Large intestine (tissue), 12 donors: ENCODE measurements around the gene HYAL3. TPM values are rescaled to one million over a fixed set of nuclear protein-coding genes. Genes with fewer than 3 reads are reported as not detected.

Source experiments
- DNase-seq, 2 donors: peaks; one replicate each; pipeline versions ENCODE4 v3.0.0 to v3.0.0-alpha.2; 2013
- H3K27ac ChIP-seq: one replicate; pipeline ENCODE4 v1.5.1; 2013; ENCODE audit warnings: low read length
- H3K27me3 ChIP-seq: 2 replicates; pipeline ENCODE4 v1.6.1; 2013; ENCODE audit warnings: low read length; ENCODE audit not compliant: control insufficient read depth, insufficient read depth
- H3K36me3 ChIP-seq: 2 replicates; pipeline ENCODE4 v1.6.1; 2013; ENCODE audit warnings: low read length; ENCODE audit not compliant: control insufficient read depth, insufficient read depth
- H3K4me1 ChIP-seq: one replicate; pipeline ENCODE4 v1.6.1; 2013; ENCODE audit warnings: low read length; ENCODE audit not compliant: control insufficient read depth, insufficient read depth
- H3K4me3 ChIP-seq: one replicate; pipeline ENCODE4 v1.5.1; 2013; ENCODE audit warnings: low read length
- H3K9me3 ChIP-seq: one replicate; pipeline ENCODE4 v1.6.1; 2013; ENCODE audit warnings: mild to moderate bottlenecking, low read depth, low read length, moderate library complexity; ENCODE audit not compliant: control insufficient read depth
- WGBS: methylation state at CpG from one replicate; pipeline ENCODE4 v1.1.5; 2013; ENCODE audit warnings: low lambda C conversion rate; ENCODE audit not compliant: insufficient coverage; 5-methylcytosine and 5-hydroxymethylcytosine counted together
- long read RNA-seq, 11 donors: transcript quantifications; one replicate each; lab custom pipeline, GENCODE V29; 2026
- polyA plus RNA-seq: library from polyadenylated mRNA; unstranded; fragments of 120-200 nt; gene quantifications from one replicate; pipeline ENCODE4 v1.2.1, GENCODE V29; 2013

The HYAL3 gene, protein sequence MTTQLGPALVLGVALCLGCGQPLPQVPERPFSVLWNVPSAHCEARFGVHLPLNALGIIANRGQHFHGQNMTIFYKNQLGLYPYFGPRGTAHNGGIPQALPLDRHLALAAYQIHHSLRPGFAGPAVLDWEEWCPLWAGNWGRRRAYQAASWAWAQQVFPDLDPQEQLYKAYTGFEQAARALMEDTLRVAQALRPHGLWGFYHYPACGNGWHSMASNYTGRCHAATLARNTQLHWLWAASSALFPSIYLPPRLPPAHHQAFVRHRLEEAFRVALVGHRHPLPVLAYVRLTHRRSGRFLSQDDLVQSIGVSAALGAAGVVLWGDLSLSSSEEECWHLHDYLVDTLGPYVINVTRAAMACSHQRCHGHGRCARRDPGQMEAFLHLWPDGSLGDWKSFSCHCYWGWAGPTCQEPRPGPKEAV
- 2.7 TPM for polyA plus RNA-seq
- long read RNA-seq, donor 1: 0 reads
- long read RNA-seq, donor 2, partial matches to known transcripts: 0 of 3 reads
- long read RNA-seq, donor 2, other reads (novel, unspliced or antisense): 0 of 3 reads
- long read RNA-seq, donor 3: 0 reads
- long read RNA-seq, donor 4: 0 reads
- long read RNA-seq, donor 5: 0 reads
- long read RNA-seq, donor 6, partial matches to known transcripts: 0 of 1 reads
- long read RNA-seq, donor 6, other reads (novel, unspliced or antisense): 0 of 1 reads
- long read RNA-seq, donor 7, partial matches to known transcripts: 0 of 1 reads
- long read RNA-seq, donor 7, other reads (novel, unspliced or antisense): 0 of 1 reads
- long read RNA-seq, donor 8: 0 reads
- long read RNA-seq, donor 9: 0 reads
- long read RNA-seq, donor 10, partial matches to known transcripts: 0 of 1 reads
- long read RNA-seq, donor 10, other reads (novel, unspliced or antisense): 0 of 1 reads
- long read RNA-seq, donor 11, partial matches to known transcripts: 0 of 1 reads
- long read RNA-seq, donor 11, other reads (novel, unspliced or antisense): 0 of 1 reads

DNA sequence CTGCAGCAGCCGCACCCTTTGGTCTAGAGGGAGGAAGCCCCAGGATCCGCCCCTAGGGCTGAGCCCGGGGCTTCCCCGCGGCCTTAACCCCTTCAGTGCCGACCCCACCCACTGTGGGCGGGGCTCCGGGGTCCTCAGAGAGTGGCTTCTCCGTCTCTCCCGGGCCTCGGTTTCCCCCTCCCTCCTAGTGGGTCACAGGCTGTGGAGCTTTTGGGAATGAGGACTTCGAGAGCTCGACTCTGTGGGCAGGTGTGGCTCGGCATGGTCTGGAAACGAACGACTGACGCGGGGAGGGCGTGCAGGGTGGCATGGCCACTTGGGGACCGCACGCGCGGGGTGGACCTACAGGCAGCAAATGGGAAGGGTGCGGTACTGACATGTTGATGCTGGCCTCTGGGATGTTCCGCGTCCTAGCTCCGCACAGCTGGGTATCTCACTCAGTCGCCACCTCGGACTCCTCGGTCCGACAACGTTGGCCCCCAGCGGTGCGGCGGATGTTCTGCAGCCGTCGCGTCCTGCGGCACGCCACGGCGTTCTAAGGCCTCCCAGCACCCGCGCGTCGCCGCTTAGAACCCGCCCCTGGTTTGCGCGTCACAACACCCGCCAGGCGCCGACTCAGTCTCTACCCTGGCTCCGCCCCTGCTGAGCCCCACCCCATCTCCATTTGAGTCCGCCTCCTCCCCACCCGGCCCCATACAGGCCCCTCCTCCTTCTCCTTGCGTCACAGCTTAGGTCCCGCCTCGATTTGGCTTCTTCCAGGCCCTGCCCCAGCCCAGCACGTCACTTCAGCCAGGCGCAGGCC is at the start of gene HYAL3, which contains the start of gene NAA80:
Gene HYAL3, minus strand, starts transcription at position 570 of the 802 bp plus-strand sequence. CDS start 3,803 bp downstream, outside the sequence.
Gene NAA80, minus strand, starts transcription at position 570 of the 802 bp plus-strand sequence. CDS start 1,942 bp downstream, outside the sequence.
- peak; percentile 99 to 100 for DNase-seq
- Histone ChIP-seq H3K4me3 (peak within 1 kb of the TSS; percentile 69), H3K9me3 (no peaks in the 10 kb centered on the region), H3K27me3 (no peaks in the 10 kb centered on the region), H3K36me3 (no peaks in the 10 kb centered on the region), H3K4me1 (peaks cover 39% of the 10 kb centered on the region), H3K27ac (peak within 1 kb of the TSS; percentile 81)
- WGBS: no CpG with 5 or more reads among the region's 61 CpGs

DNA sequence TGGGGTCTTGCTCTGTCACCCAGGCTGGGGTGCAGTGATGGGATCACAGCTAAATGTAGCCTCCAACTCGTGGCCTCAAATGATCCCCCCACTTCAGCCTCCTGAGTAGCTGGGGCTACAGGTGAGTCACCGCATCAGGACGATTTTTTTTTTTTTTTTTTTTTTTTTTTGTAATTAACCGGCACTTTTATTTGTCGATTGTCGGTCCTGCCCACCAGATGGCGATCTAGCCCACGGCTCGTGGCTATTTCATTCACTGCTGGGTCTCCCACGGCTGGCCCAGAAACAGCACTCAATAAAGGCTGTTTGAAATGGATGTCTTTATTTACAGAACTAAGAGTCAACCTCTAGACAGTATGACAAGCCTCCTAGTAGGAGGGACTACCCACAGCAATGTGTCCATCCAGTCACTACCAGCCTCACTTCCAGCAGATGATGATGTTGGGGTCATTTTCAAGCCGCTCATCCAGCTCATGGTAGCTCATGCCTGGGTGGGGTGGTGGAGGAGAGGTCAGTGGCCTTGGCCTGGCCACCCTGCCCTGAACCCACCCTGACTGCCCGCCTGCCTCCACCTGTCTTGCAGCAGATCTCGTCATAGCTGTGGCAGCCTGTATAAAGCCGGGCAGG is 48.1 kb upstream of the HYAL3 start:
- H3K9me3 ChIP-seq: no peaks in the 10 kb centered on the region
- WGBS: no CpG with 5 or more reads among the region's 14 CpGs
- no peak overlapping the region for H3K27ac ChIP-seq
- peaks cover 26% of the 10 kb centered on the region for H3K36me3 ChIP-seq
- peak; percentile 59 to 64 for DNase-seq
- H3K4me1 ChIP-seq: peaks cover 33% of the 10 kb centered on the region
- H3K4me3 ChIP-seq: no peak overlapping the region
- no peaks in the 10 kb centered on the region for H3K27me3 ChIP-seq

DNA sequence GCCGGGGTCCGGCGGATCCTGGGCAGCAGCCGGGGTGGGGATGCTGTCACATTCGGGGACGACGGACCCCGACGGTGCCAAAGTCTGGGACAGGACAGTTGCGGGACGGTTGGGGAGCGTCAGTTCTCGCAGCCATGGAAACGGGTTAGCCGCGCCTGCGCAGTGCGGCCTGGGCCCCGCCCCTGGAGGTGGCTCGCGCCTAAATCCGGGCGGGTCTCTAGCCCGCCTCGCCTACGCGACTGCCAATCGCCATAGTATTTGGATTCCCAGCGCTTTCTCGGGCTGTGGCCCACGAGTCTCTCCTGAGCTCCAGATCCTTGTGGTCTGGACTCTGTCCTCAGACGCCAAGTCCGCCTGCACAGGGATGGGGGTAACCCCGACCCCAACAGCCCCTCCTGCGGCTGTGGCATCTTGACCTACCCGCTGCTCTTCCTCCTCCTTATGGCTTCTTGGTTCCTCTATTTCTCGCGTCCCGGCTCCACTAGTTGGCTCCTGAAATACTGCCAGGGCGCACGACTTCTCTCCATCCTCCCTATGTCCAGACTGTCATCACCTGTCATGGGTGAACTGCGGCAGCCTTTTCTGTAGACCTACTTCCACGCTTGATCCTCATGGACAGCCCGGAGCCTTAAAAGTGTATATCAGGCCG is 46.5 kb upstream of the HYAL3 start, which contains the start of gene ZMYND10:
Gene ZMYND10, minus strand, starts transcription at position 147 of the 649 bp plus-strand sequence. CDS start 153 bp downstream, outside the sequence.
- peaks cover 26% of the 10 kb centered on the region for H3K4me1 ChIP-seq
- H3K27ac ChIP-seq: no peak within 1 kb of the TSS

DNA sequence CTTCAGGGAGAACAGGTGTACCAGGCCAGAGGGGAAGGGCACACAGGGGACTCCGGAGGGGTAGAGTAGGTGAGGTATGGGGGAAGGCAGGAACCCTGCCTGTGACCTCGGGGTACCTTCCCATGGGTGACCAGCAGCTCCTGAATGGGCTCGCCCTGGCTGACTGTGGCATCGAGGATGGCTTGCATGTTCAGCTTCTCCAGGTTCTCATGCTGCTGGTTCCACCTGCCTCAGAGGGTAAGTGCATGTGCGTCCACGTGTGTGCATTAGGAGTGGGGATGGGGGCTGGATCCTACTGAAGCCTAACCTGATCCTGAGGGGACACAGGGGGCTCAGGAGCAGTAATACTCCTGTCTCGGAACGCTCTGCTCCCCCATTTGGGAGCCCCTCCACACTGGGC is 45.8 kb upstream of the HYAL3 start:
- Histone ChIP-seq H3K27ac (no peak overlapping the region), H3K4me3 (peak overlapping the region; percentile 27), H3K4me1 (peaks cover 22% of the 10 kb centered on the region), H3K36me3 (peaks cover 20% of the 10 kb centered on the region), H3K9me3 (peaks cover 3% of the 10 kb centered on the region), H3K27me3 (peaks cover 16% of the 10 kb centered on the region)
- no CpG with 5 or more reads among the region's 8 CpGs for WGBS
- DNase-seq: no peak

More for the DNA sequence above, 46.5 kb upstream of the HYAL3 start, which contains the start of gene ZMYND10:
- peaks cover 10% of the 10 kb centered on the region for H3K27me3 ChIP-seq
- no peaks in the 10 kb centered on the region for H3K9me3 ChIP-seq
- peaks cover 20% of the 10 kb centered on the region for H3K36me3 ChIP-seq
- peak in 1 of 2 donors; percentile 42 for DNase-seq
- no CpG with 5 or more reads among the region's 45 CpGs for WGBS
- H3K4me3 ChIP-seq: peak within 1 kb of the TSS; percentile 27

- DNase-seq: no peak
- WGBS: no CpG with 5 or more reads among the region's 13 CpGs
These were observed 43.8 kb upstream of the HYAL3 start for GRCh38 chr3:50342813-50343633.

DNA sequence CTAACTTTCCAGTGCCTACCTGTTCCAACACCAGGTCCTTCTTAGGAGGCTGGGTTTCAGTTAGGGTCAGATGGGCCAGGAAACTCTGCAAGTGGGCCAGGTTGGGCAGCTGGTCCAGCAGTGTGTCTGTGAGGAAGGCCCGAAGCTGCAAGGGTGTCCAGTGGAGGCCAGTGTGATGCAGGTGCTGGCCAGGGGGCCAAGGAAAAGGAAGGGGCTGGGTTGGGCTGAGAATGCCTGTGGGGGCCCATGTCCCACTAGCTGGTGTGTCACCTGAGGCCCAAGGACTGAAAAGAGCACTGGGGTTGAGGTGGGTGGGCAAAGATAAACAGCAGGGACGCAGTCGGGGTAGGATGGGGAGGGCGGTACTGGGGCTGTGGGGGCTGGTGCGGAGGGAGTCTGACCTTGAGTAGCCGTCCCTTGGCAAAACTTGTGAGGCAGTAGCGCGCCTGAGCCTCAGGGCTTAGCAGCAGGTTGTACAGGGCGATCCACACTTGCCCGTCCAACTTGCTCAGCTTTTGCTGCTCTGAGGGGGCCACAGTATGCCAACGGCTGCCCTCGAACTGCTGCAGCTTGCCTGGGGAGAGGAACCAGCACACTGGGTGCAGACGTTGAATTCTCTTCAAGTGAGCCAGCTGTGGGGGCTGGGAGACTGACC is 42.9 kb upstream of the HYAL3 start:
- Histone ChIP-seq H3K4me3 (no peak overlapping the region), H3K27ac (no peak overlapping the region), H3K27me3 (peaks cover 20% of the 10 kb centered on the region), H3K36me3 (no peaks in the 10 kb centered on the region), H3K9me3 (peaks cover 6% of the 10 kb centered on the region), H3K4me1 (peaks cover 19% of the 10 kb centered on the region)
- no CpG with 5 or more reads among the region's 13 CpGs for WGBS
- no peak for DNase-seq

More at GRCh38 chr3:50342813-50343633, 43.8 kb upstream of the HYAL3 start:
- Histone ChIP-seq H3K4me3 (no peak overlapping the region), H3K27ac (no peak overlapping the region), H3K9me3 (peaks cover 3% of the 10 kb centered on the region), H3K4me1 (peaks cover 13% of the 10 kb centered on the region), H3K36me3 (peaks cover 7% of the 10 kb centered on the region), H3K27me3 (peaks cover 20% of the 10 kb centered on the region)

DNA sequence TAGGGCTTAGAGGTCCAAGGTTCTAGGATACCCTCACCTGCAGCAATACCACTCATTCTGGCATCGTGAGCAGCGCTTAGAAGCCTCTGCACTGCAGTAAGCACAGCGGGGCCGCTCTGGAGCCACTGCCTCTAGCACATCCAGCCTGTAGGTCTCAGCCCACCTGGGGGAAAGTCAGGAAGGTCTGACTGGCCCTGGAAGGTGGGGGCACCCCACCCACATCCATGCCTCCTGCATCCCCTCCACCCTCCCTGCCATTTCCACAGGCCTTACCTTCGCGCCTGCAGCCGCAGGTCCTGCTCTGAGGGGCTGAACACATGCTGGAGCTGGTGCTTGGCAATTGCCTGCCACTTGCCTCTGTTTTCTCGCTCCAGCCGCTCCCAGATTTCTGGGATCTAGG is 42.3 kb upstream of the HYAL3 start:
- Histone ChIP-seq H3K9me3 (peaks cover 6% of the 10 kb centered on the region), H3K4me1 (peaks cover 19% of the 10 kb centered on the region), H3K36me3 (no peaks in the 10 kb centered on the region), H3K4me3 (peak overlapping the region; percentile 27), H3K27ac (no peak overlapping the region), H3K27me3 (peaks cover 20% of the 10 kb centered on the region)
- WGBS: no CpG with 5 or more reads among the region's 9 CpGs
- no peak for DNase-seq
